ENCODE data around the gene TMEM242. TPM values are rescaled to one million over a fixed set of nuclear protein-coding genes. Genes with fewer than 3 reads are reported as not detected.

TMEM242 gene
- total and polyA plus RNA-seq, 2 experiments from 2014 or later = 6.4 to 14.5 TPM

GRCh38 chr6:157333956-157334355, 10.6 kb upstream of the TMEM242 start:
- DNase-seq = no peak
- TF ChIP-seq EZH2 (IDR thresholded peaks at IDR 0.05; ENCODE audit: insufficient read depth, poor library complexity, severe bottlenecking) (no peak), EZH2phosphoT487 (IDR thresholded peaks at IDR 0.05; ENCODE audit: insufficient read depth, low read depth) (no peak)
- H3K9me3 ChIP-seq (ENCODE audit: low read depth) = no peaks in the 10 kb centered on the region
- H3K4me2 ChIP-seq (ENCODE audit: unreplicated experiment) = no peak overlapping the region
- H3K4me3 ChIP-seq = no peak overlapping the region
- in situ Hi-C loops (cut with MboI) = no loop called here
- no peaks in the 10 kb centered on the region for H3K36me3 ChIP-seq (ENCODE audit: low read depth)
- no peaks in the 10 kb centered on the region for H4K20me1 ChIP-seq (ENCODE audit: insufficient read depth)
- H3F3A ChIP-seq (ENCODE audit: insufficient read depth) = no peaks in the 10 kb centered on the region
- H3K27ac ChIP-seq = no peak overlapping the region
- no peaks in the 10 kb centered on the region for H3K79me2 ChIP-seq (ENCODE audit: insufficient read depth)
- H3K9ac ChIP-seq = no peak overlapping the region
- WGBS, 2 experiments (ENCODE audit: low coverage in 1 of 2, low lambda C conversion rate in 2 of 2, missing lambda C conversion rate in 2 of 2) = 58 to 59% methylated on average over 3 of the region's 3 CpGs
- H2AFZ ChIP-seq = no peak overlapping the region
- peaks cover 11% of the 10 kb centered on the region; the same call in 1 of the 2 replicates for H3K4me1 ChIP-seq (ENCODE audit: insufficient read depth)
- H3K9me2 ChIP-seq (ENCODE audit: insufficient read depth) = no peaks in the 10 kb centered on the region
- H3K27me3 ChIP-seq (replicated peaks; ENCODE audit: insufficient read depth) = 0 out of 2 replicates have a peak, but pooled peaks cover 7% of the 10 kb centered on the region

DNA sequence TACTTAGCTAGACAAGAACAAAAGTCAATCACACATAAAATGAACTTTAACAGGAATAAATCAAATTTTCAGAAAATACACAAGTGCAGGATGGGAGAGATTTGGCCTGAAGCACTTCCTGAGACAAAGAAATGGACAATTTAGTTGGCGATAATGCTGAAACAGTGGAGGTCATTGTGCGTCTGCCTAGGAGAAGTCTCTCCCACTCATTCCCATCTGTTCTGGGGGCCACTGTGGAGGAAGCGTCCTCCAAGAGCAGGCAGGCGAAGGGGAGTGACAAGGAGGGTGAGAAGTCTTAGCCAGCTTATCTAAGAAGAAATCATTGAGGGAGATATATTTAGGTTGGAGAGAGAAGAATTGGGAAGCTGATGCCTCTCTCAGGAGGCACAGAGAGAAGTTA, 10.2 kb upstream of the TMEM242 start:
- 93 to 97% methylated on average over 4 of the region's 4 CpGs for WGBS, 2 experiments (ENCODE audit: low coverage in 1 of 2, low lambda C conversion rate in 2 of 2, missing lambda C conversion rate in 2 of 2)
- Histone ChIP-seq H3K9me2 (ENCODE audit: insufficient read depth) (no peaks in the 10 kb centered on the region), H2AFZ (no peak overlapping the region), H3K9ac (no peak overlapping the region), H3K27ac (no peak overlapping the region), H3K4me3 (no peak overlapping the region), H3K9me3 (ENCODE audit: low read depth) (no peaks in the 10 kb centered on the region), H3K4me2 (ENCODE audit: unreplicated experiment) (no peak overlapping the region), H3K4me1 (ENCODE audit: insufficient read depth) (peaks cover 14% of the 10 kb centered on the region), H4K20me1 (ENCODE audit: insufficient read depth) (no peaks in the 10 kb centered on the region), H3K36me3 (ENCODE audit: low read depth) (no peaks in the 10 kb centered on the region), H3K27me3 (replicated peaks; ENCODE audit: insufficient read depth) (0 out of 2 replicates have a peak, but pooled peaks cover 7% of the 10 kb centered on the region), H3F3A (ENCODE audit: insufficient read depth) (no peaks in the 10 kb centered on the region), H3K79me2 (ENCODE audit: insufficient read depth) (no peaks in the 10 kb centered on the region)
- TF ChIP-seq EZH2phosphoT487 (IDR thresholded peaks at IDR 0.05; ENCODE audit: insufficient read depth, low read depth) (no peak), EZH2 (IDR thresholded peaks at IDR 0.05; ENCODE audit: insufficient read depth, poor library complexity, severe bottlenecking) (no peak)
- in situ Hi-C loops (cut with MboI) = no loop called here
- DNase-seq = no peak

GRCh38 chr6:157332813-157333212, 9.5 kb upstream of the TMEM242 start:
- Histone ChIP-seq H3K9me2 (ENCODE audit: insufficient read depth) (no peaks in the 10 kb centered on the region), H3K27me3 (replicated peaks; ENCODE audit: insufficient read depth) (0 out of 2 replicates have a peak, but pooled peaks cover 7% of the 10 kb centered on the region), H4K20me1 (ENCODE audit: insufficient read depth) (no peaks in the 10 kb centered on the region), H3K36me3 (ENCODE audit: low read depth) (no peaks in the 10 kb centered on the region), H3K9ac (no peak overlapping the region), H3K4me3 (no peak overlapping the region), H3K27ac (no peak overlapping the region), H2AFZ (no peak overlapping the region), H3K4me1 (ENCODE audit: insufficient read depth) (peaks cover 21% of the 10 kb centered on the region), H3K9me3 (ENCODE audit: low read depth) (no peaks in the 10 kb centered on the region), H3F3A (ENCODE audit: insufficient read depth) (no peaks in the 10 kb centered on the region), H3K4me2 (ENCODE audit: unreplicated experiment) (no peak overlapping the region), H3K79me2 (ENCODE audit: insufficient read depth) (no peaks in the 10 kb centered on the region)
- WGBS, 2 experiments (ENCODE audit: low coverage in 1 of 2, low lambda C conversion rate in 2 of 2, missing lambda C conversion rate in 2 of 2) = 62 to 71% methylated on average over 7 of the region's 7 CpGs
- in situ Hi-C loops (cut with MboI) = no loop called here
- TF ChIP-seq EZH2phosphoT487 (IDR thresholded peaks at IDR 0.05; ENCODE audit: insufficient read depth, low read depth) (no peak), EZH2 (IDR thresholded peaks at IDR 0.05; ENCODE audit: insufficient read depth, poor library complexity, severe bottlenecking) (no peak)
- no peak for DNase-seq

GRCh38 chr6:157330831-157331230, 7.5 kb upstream of the TMEM242 start:
- no peak for TF ChIP-seq EZH2phosphoT487 (IDR thresholded peaks at IDR 0.05; ENCODE audit: insufficient read depth, low read depth)
- TF ChIP-seq EZH2 (IDR thresholded peaks at IDR 0.05; ENCODE audit: insufficient read depth, poor library complexity, severe bottlenecking) = no peak
- H3K27me3 ChIP-seq (replicated peaks; ENCODE audit: insufficient read depth) = no peaks in the 10 kb centered on the region
- no peaks in the 10 kb centered on the region for H3K9me3 ChIP-seq (ENCODE audit: low read depth)
- no peaks in the 10 kb centered on the region for H3F3A ChIP-seq (ENCODE audit: insufficient read depth)
- H3K4me3 ChIP-seq = no peak overlapping the region
- in situ Hi-C loops (cut with MboI) = no loop called here
- no peak overlapping the region for H3K4me2 ChIP-seq (ENCODE audit: unreplicated experiment)
- no peak for DNase-seq
- WGBS, 2 experiments (ENCODE audit: low coverage in 1 of 2, low lambda C conversion rate in 2 of 2, missing lambda C conversion rate in 2 of 2) = 50 to 74% methylated on average over 2 of the region's 2 CpGs
- H3K4me1 ChIP-seq (ENCODE audit: insufficient read depth) = peaks cover 22% of the 10 kb centered on the region
- H2AFZ ChIP-seq = no peak overlapping the region
- no peak overlapping the region for H3K9ac ChIP-seq
- no peaks in the 10 kb centered on the region for H3K9me2 ChIP-seq (ENCODE audit: insufficient read depth)
- H4K20me1 ChIP-seq (ENCODE audit: insufficient read depth) = no peaks in the 10 kb centered on the region
- no peaks in the 10 kb centered on the region for H3K79me2 ChIP-seq (ENCODE audit: insufficient read depth)
- H3K36me3 ChIP-seq (ENCODE audit: low read depth) = no peaks in the 10 kb centered on the region
- H3K27ac ChIP-seq = no peak overlapping the region

DNA sequence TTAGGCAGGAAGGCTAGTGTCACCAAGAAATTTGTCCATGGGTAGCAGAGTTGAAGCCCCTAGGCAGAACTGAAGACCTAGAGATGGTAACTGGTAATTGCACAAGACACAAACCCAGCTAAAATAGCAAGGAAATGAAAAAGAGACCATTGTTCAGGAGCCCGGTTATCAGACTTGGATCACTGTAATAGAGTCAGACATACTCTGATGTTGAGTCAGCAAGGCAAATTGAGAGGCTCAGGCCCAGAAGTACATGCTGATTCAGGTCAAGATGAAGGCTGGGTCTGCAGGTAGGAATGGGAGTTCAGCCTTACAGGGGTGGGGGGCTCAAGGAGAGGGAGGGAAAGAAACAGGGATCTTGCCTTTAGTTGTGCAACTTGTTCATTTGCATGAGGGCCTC, 6.5 kb upstream of the TMEM242 start:
- Histone ChIP-seq H3K27me3 (replicated peaks; ENCODE audit: insufficient read depth) (no peaks in the 10 kb centered on the region), H3K4me2 (ENCODE audit: unreplicated experiment) (no peak overlapping the region), H4K20me1 (ENCODE audit: insufficient read depth) (no peaks in the 10 kb centered on the region), H3K27ac (no peak overlapping the region), H2AFZ (no peak overlapping the region), H3K79me2 (ENCODE audit: insufficient read depth) (no peaks in the 10 kb centered on the region), H3K4me1 (ENCODE audit: insufficient read depth) (peaks cover 28% of the 10 kb centered on the region), H3K9me3 (ENCODE audit: low read depth) (no peaks in the 10 kb centered on the region), H3K36me3 (ENCODE audit: low read depth) (no peaks in the 10 kb centered on the region), H3K4me3 (no peak overlapping the region), H3F3A (ENCODE audit: insufficient read depth) (peaks cover 7% of the 10 kb centered on the region; the same call in 1 of the 2 replicates), H3K9me2 (ENCODE audit: insufficient read depth) (no peaks in the 10 kb centered on the region), H3K9ac (no peak overlapping the region)
- WGBS, 2 experiments (ENCODE audit: low coverage in 1 of 2, low lambda C conversion rate in 2 of 2, missing lambda C conversion rate in 2 of 2) = 27 to 39% methylated on average over 1 of the region's 1 CpG
- no peak for TF ChIP-seq EZH2 (IDR thresholded peaks at IDR 0.05; ENCODE audit: insufficient read depth, poor library complexity, severe bottlenecking)
- DNase-seq = peak; percentile 46
- in situ Hi-C loops (cut with MboI) = no loop called here
